Sigmoid colon (tissue), 7 donors: ENCODE measurements around the gene EEPD1. TPM values are rescaled to one million over a fixed set of nuclear protein-coding genes. Genes with fewer than 3 reads are reported as not detected.

Source experiments
- DNase-seq: peaks from one replicate; pipeline ENCODE4 v3.0.0-alpha.2; 2019
- H3K27ac ChIP-seq, 4 donors: fragments of 200-600 bp; sonication (generic); one replicate each; pipeline ENCODE4 v1.5.1; 2016 to 2019; ENCODE audit warnings: mild to moderate bottlenecking in 1 of 4
- H3K27me3 ChIP-seq, 3 donors: fragments of 200-600 bp; sonication (generic); one replicate each; pipeline ENCODE4 v1.5.1; 2019; ENCODE audit warnings: mild to moderate bottlenecking in 1 of 3
- H3K36me3 ChIP-seq, 4 donors: fragments of 200-600 bp; sonication (generic); one replicate each; pipeline ENCODE4 v1.5.1; 2016 to 2019
- H3K4me1 ChIP-seq, 4 donors: fragments of 200-600 bp; sonication (generic); one replicate each; pipeline ENCODE4 v1.5.1; 2017 to 2019
- H3K4me3 ChIP-seq, 4 donors: fragments of 200-600 bp; sonication (generic); one replicate each; pipeline ENCODE4 v1.5.1; 2017 to 2019; ENCODE audit warnings: mild to moderate bottlenecking in 2 of 4, moderate library complexity in 1 of 4
- H3K9me3 ChIP-seq, 4 donors: fragments of 200-600 bp in 3 of 4; sonication (generic) in 3 of 4; one replicate each; pipeline versions ENCODE4 v1.5.1 to v1.6.1; 2013 to 2019
- CTCF ChIP-seq, 4 experiments: fragments of 450-650 bp in 3 of 4; fragments of 200-600 bp in 1 of 4; IDR thresholded peaks; one replicate each; pipeline ENCODE4 v1.5.1; 2016 to 2019; ENCODE audit warnings: antibody characterized with exemption in 4 of 4, mild to moderate bottlenecking in 3 of 4, moderate library complexity in 2 of 4
- EP300 ChIP-seq, 4 donors: sonication (generic); formaldehyde crosslinking; IDR thresholded peaks; one replicate each; pipeline ENCODE4 v1.6.1; 2017; ENCODE audit warnings: antibody characterized with exemption in 4 of 4
- POLR2A ChIP-seq, 2 donors: fragments of 450-650 bp; IDR thresholded peaks; one replicate each; pipeline ENCODE4 v1.6.1; 2016; ENCODE audit warnings: antibody characterized with exemption in 2 of 2, mild to moderate bottlenecking in 2 of 2, moderate library complexity in 2 of 2
- POLR2AphosphoS5 ChIP-seq, 4 donors: sonication (generic); formaldehyde crosslinking; IDR thresholded peaks; one replicate each; pipeline ENCODE4 v1.6.1; 2017; ENCODE audit warnings: antibody characterized with exemption in 4 of 4
- WGBS, 2 donors: extraction: QIAGEN DNeasy Blood & Tissue Kit; methylation state at CpG; one replicate each; pipeline ENCODE4 v1.1.7; 2013; 5-methylcytosine and 5-hydroxymethylcytosine counted together
- intact Hi-C: fragments of 100-400 bp; cut with DNase I; formaldehyde crosslinking; loops from one replicate; pipeline ENCODE4 v1.15.1; 2023
- polyA plus RNA-seq, 3 donors: library from polyadenylated mRNA; stranded (reverse); fragments of 200-250 nt; gene quantifications; one replicate each; pipeline ENCODE4 v1.2.3, GENCODE V29; 2013
- total RNA-seq, 4 donors: library from RNA; depleted of rRNA; stranded (reverse); fragments of >200 nt; gene quantifications; one replicate each; pipeline ENCODE4 v1.1.0, GENCODE V29; 2016
- donor health status: healthy with polysubstance abuse.
- donor health status: Bipolar disorder and iron deficiency.
- donor health status: healthy.

The EEPD1 gene
- total and polyA plus RNA-seq, 7 donors, result 6.6 to 18.1 (median 14.3) TPM

GRCh38 chr7:36264913-36265516 is 112.0 kb downstream of the EEPD1 start:
- Histone ChIP-seq H3K4me1 (peaks cover 0 to 80% (median 78%) of the 10 kb centered on the region in 4 donors), H3K9me3 (no peaks in the 10 kb centered on the region), H3K27me3 (no peaks in the 10 kb centered on the region), H3K27ac (peak overlapping the region; percentile 58 to 86 (median 71)), H3K4me3 (no peak overlapping the region), H3K36me3 (no peaks in the 10 kb centered on the region)
- intact Hi-C loops, result loop anchor here (1.0 to 5.0 kb wide), 3 partner anchors 13 to 108 kb away; no protein-coding TSS in a partner anchor
- peak; percentile 62 for DNase-seq
- WGBS, 2 donors, result 17 to 57% methylated on average over 6 of the region's 6 CpGs
- TF ChIP-seq POLR2AphosphoS5 (IDR thresholded peaks at IDR 0.05), result peak in 2 of 4 donors; percentile 0 to 8
- no peak for TF ChIP-seq POLR2A (IDR thresholded peaks at IDR 0.05)

GRCh38 chr7:36265680-36266079 is 112.6 kb downstream of the EEPD1 start:
- Histone ChIP-seq H3K27ac (peak overlapping the region; percentile 58 to 86 (median 71)), H3K27me3 (no peaks in the 10 kb centered on the region), H3K4me1 (peaks cover 0 to 74% (median 72%) of the 10 kb centered on the region in 4 donors), H3K9me3 (no peaks in the 10 kb centered on the region), H3K36me3 (no peaks in the 10 kb centered on the region), H3K4me3 (no peak overlapping the region)
- WGBS, 2 donors, result 78 to 81% methylated on average over 3 of the region's 3 CpGs
- TF ChIP-seq POLR2AphosphoS5 (IDR thresholded peaks at IDR 0.05), result peak in 1 of 4 donors; percentile 43
- TF ChIP-seq EP300 (IDR thresholded peaks at IDR 0.05), result no peak
- intact Hi-C loops, result loop anchor here (1.0 kb wide), 1 partner anchor 13 kb away; no protein-coding TSS in a partner anchor
- peak; percentile 68 for DNase-seq

GRCh38 chr7:36266190-36266589 is 113.1 kb downstream of the EEPD1 start:
- Histone ChIP-seq H3K36me3 (no peaks in the 10 kb centered on the region), H3K4me1 (peaks cover 0 to 69% (median 67%) of the 10 kb centered on the region in 4 donors), H3K4me3 (no peak overlapping the region), H3K27me3 (no peaks in the 10 kb centered on the region), H3K27ac (peak overlapping the region; percentile 58 to 86 (median 71)), H3K9me3 (no peaks in the 10 kb centered on the region)
- intact Hi-C loops, result no loop called here
- no peak for DNase-seq
- 89% methylated on average over 5 of the region's 5 CpGs for WGBS, 2 donors
- no peak for TF ChIP-seq CTCF (IDR thresholded peaks at IDR 0.05)
- TF ChIP-seq POLR2AphosphoS5 (IDR thresholded peaks at IDR 0.05), result no peak
- TF ChIP-seq EP300 (IDR thresholded peaks at IDR 0.05), result no peak

GRCh38 chr7:36266683-36267082 is 113.6 kb downstream of the EEPD1 start:
- no peak overlapping the region for H3K4me3 ChIP-seq
- no peak for TF ChIP-seq POLR2A (IDR thresholded peaks at IDR 0.05)
- TF ChIP-seq POLR2AphosphoS5 (IDR thresholded peaks at IDR 0.05), result no peak
- no peak for TF ChIP-seq CTCF (IDR thresholded peaks at IDR 0.05)
- TF ChIP-seq EP300 (IDR thresholded peaks at IDR 0.05), result no peak
- no peaks in the 10 kb centered on the region for H3K27me3 ChIP-seq
- H3K36me3 ChIP-seq, result no peaks in the 10 kb centered on the region
- peak; percentile 24 for DNase-seq
- peaks cover 0 to 64% (median 62%) of the 10 kb centered on the region in 4 donors for H3K4me1 ChIP-seq
- no peaks in the 10 kb centered on the region for H3K9me3 ChIP-seq
- H3K27ac ChIP-seq, result no peak overlapping the region
- intact Hi-C loops, result no loop called here
- 78 to 93% methylated on average over 3 of the region's 3 CpGs for WGBS, 2 donors

- H3K27ac ChIP-seq, result no peak overlapping the region
- WGBS, 2 donors, result 85 to 89% methylated on average over 2 of the region's 2 CpGs
- TF ChIP-seq POLR2AphosphoS5 (IDR thresholded peaks at IDR 0.05) (no peak), CTCF (IDR thresholded peaks at IDR 0.05) (no peak), POLR2A (IDR thresholded peaks at IDR 0.05) (no peak), EP300 (IDR thresholded peaks at IDR 0.05) (no peak)
- H3K36me3 ChIP-seq, result no peaks in the 10 kb centered on the region
- H3K27me3 ChIP-seq, result no peaks in the 10 kb centered on the region
- intact Hi-C loops, result no loop called here
- H3K4me1 ChIP-seq, result peaks cover 0 to 42% (median 37%) of the 10 kb centered on the region in 4 donors
- DNase-seq, result no peak
- H3K4me3 ChIP-seq, result no peak overlapping the region
- H3K9me3 ChIP-seq, result no peaks in the 10 kb centered on the region
Measured at GRCh38 chr7:36272211-36272566, 119.1 kb downstream of the EEPD1 start.
